ENCODE data around the gene GFRA1.

DNA sequence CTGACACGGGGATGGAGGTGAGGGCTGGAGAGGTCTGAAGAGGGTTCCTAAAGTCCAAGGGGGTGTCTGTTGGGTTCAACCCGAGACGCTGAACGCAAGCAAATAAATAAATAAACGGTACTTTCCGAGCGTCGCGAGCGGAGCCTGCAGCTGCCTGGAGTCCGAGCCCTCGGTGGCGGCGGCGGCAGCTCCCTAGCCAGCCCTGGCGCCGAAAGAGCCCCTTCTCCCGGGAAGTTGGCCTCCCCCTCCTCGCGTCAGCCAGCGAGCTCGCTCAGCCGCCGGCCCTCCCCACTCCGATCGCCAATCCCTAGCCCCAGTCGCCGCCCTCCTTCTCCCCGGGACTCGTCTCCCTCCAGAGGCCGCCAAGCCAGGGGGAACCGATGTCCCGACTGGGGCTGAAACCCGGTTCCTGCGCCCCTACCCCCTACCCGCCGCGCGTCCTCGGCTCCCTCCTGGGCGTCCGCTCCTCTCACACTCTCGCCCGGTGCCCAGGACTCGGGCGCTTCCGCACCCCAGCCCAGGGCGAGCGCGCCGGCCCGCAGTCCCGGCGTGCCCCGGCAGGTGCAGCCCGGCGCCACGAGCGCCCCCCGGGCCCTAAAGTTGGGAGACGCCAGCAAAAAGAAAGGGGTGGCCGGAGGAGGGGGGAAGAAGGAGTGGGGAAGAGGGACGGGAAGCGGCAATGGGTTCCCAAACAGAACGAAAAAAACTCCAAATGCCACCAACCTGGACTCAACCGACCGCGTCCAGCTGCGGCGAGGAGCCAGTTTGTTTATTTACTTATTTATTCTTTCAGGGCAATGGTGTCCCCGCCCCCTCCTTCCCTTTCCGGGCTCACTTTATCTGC lies at the start of gene GFRA1:
- TF ChIP-seq, protein P1, sequence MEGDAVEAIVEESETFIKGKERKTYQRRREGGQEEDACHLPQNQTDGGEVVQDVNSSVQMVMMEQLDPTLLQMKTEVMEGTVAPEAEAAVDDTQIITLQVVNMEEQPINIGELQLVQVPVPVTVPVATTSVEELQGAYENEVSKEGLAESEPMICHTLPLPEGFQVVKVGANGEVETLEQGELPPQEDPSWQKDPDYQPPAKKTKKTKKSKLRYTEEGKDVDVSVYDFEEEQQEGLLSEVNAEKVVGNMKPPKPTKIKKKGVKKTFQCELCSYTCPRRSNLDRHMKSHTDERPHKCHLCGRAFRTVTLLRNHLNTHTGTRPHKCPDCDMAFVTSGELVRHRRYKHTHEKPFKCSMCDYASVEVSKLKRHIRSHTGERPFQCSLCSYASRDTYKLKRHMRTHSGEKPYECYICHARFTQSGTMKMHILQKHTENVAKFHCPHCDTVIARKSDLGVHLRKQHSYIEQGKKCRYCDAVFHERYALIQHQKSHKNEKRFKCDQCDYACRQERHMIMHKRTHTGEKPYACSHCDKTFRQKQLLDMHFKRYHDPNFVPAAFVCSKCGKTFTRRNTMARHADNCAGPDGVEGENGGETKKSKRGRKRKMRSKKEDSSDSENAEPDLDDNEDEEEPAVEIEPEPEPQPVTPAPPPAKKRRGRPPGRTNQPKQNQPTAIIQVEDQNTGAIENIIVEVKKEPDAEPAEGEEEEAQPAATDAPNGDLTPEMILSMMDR (IDR thresholded peaks at IDR 0.05; ENCODE audit: low read length): no peak
- TF ChIP-seq EZH2 (IDR thresholded peaks at IDR 0.05; ENCODE audit: borderline replicate concordance, low read length): no peak

Data from OCI-LY1 (cell line).